OCI-LY3 (cell line): Measurements from ENCODE around the gene DCHS2.

Source experiments
- EZH2phosphoT487 ChIP-seq: fragments of 200-600 bp; shearing (Covaris generic); IDR thresholded peaks from 2 replicates; pipeline ENCODE4 v1.6.1; 2018; ENCODE audit warnings: antibody characterized with exemption, mixed run types, low read depth
- TF ChIP-seq, protein P1 (sequence below): fragments of 200-600, 300-600 bp; sonication (generic); IDR thresholded peaks from 2 replicates; pipeline ENCODE4 v1.5.1; 2014; ENCODE audit warnings: antibody characterized with exemption, low read length, low read depth

DNA sequence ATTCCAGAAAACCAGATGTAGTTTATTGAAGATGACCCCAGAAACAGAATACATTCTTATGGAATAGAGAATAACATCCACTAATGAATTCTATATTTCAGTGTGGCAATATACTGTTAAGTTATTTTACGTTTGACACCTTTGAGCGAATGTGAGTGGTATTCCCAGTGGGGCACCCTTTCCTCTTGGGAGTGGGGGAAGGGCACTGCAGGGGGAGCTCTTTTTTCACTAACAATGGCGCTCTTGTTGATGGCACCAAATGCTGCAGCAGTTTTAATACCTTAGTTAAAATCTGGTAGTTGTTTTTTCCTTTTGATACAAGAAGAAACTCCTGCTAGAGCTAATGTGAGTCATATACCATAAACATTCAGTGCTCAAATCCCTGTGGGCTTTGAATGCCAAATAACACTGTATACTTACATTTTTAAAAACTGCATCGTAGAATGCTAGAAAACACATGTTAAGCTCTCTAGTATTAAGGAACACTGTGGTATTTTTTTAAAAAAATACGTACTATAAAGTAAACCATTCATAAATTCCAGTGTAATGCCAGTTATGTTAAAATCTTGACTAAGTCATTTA is 178.5 kb downstream of the DCHS2 start:
- TF ChIP-seq, protein P1, sequence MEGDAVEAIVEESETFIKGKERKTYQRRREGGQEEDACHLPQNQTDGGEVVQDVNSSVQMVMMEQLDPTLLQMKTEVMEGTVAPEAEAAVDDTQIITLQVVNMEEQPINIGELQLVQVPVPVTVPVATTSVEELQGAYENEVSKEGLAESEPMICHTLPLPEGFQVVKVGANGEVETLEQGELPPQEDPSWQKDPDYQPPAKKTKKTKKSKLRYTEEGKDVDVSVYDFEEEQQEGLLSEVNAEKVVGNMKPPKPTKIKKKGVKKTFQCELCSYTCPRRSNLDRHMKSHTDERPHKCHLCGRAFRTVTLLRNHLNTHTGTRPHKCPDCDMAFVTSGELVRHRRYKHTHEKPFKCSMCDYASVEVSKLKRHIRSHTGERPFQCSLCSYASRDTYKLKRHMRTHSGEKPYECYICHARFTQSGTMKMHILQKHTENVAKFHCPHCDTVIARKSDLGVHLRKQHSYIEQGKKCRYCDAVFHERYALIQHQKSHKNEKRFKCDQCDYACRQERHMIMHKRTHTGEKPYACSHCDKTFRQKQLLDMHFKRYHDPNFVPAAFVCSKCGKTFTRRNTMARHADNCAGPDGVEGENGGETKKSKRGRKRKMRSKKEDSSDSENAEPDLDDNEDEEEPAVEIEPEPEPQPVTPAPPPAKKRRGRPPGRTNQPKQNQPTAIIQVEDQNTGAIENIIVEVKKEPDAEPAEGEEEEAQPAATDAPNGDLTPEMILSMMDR, result no peak
- no peak for TF ChIP-seq EZH2phosphoT487
